Neuronal stem cell (in vitro differentiated cells): ENCODE results near the gene HOXC12.

Source experiments
- DNase-seq: peaks from one replicate; pipeline ENCODE4 v3.0.0-alpha.2; 2013; ENCODE audit warnings: low spot score
- H2AFZ ChIP-seq: one replicate; pipeline ENCODE4 v1.6.1; 2013; ENCODE audit warnings: mild to moderate bottlenecking, low read length, inconsistent platforms
- H2AK5ac ChIP-seq: 2 replicates; pipeline ENCODE4 v1.6.1; 2013; ENCODE audit warnings: low read depth, mild to moderate bottlenecking, inconsistent platforms, low read length, moderate library complexity, mixed read lengths
- H2BK120ac ChIP-seq: 2 replicates; pipeline ENCODE4 v1.6.1; 2013; ENCODE audit warnings: low read depth, mild to moderate bottlenecking, inconsistent platforms, low read length, moderate library complexity, mixed read lengths
- H2BK12ac ChIP-seq: one replicate; pipeline ENCODE4 v1.6.1; 2013; ENCODE audit warnings: low read length, inconsistent platforms
- H2BK15ac ChIP-seq: 2 replicates; pipeline ENCODE4 v1.6.1; 2013; ENCODE audit warnings: mild to moderate bottlenecking, low read length, inconsistent platforms, mixed read lengths
- H2BK5ac ChIP-seq: one replicate; pipeline ENCODE4 v1.6.1; 2013; ENCODE audit warnings: inconsistent platforms, mild to moderate bottlenecking, low read length, moderate library complexity
- H3K14ac ChIP-seq: one replicate; pipeline ENCODE4 v1.6.1; 2013; ENCODE audit warnings: low read length, inconsistent platforms
- H3K18ac ChIP-seq: 2 replicates; pipeline ENCODE4 v1.6.1; 2013; ENCODE audit warnings: low read length, inconsistent platforms
- H3K23ac ChIP-seq: 2 replicates; pipeline ENCODE4 v1.6.1; 2013; ENCODE audit warnings: low read depth, mild to moderate bottlenecking, mixed read lengths, low read length, inconsistent platforms; ENCODE audit not compliant: poor library complexity
- H3K27ac ChIP-seq: replicated peaks from 3 replicates; pipeline ENCODE4 v1.5.1; 2013; ENCODE audit warnings: low read length, inconsistent platforms
- H3K27me3 ChIP-seq, 3 experiments: 2 replicates each; pipeline ENCODE4 v1.6.1; 2013; ENCODE audit warnings: low read length in 3 of 3, mild to moderate bottlenecking in 2 of 3, inconsistent platforms in 1 of 3, low read depth in 1 of 3, mixed read lengths in 1 of 3, moderate library complexity in 1 of 3; ENCODE audit not compliant: control insufficient read depth in 3 of 3, insufficient read depth in 3 of 3
- H3K36me3 ChIP-seq, 2 donors: replicated peaks in 1 of 2; 2 replicates each; pipeline ENCODE4 v1.6.1; 2013; ENCODE audit warnings: low read length in 2 of 2; ENCODE audit not compliant: control insufficient read depth in 2 of 2, insufficient read depth in 2 of 2
- H3K4ac ChIP-seq: 2 replicates; pipeline ENCODE4 v1.6.1; 2013; ENCODE audit warnings: inconsistent platforms, mild to moderate bottlenecking, low read length, moderate library complexity
- H3K4me1 ChIP-seq, 2 donors: 1 replicate in 1 of 2; 2 replicates in 1 of 2; pipeline ENCODE4 v1.6.1; 2013; ENCODE audit warnings: low read length in 2 of 2, low read depth in 1 of 2; ENCODE audit not compliant: control insufficient read depth in 2 of 2, insufficient read depth in 1 of 2
- H3K4me2 ChIP-seq: one replicate; pipeline ENCODE4 v1.6.1; 2013; ENCODE audit warnings: mild to moderate bottlenecking, low read length, inconsistent platforms; ENCODE audit not compliant: insufficient read depth, poor library complexity, severe bottlenecking
- H3K4me3 ChIP-seq, 2 donors: 2 replicates each; pipeline ENCODE4 v1.5.1; 2013; ENCODE audit warnings: low read length in 2 of 2, mild to moderate bottlenecking in 2 of 2, inconsistent platforms in 1 of 2, moderate library complexity in 1 of 2
- H3K79me1 ChIP-seq: one replicate; pipeline ENCODE4 v1.6.1; 2013; ENCODE audit warnings: low read depth, mild to moderate bottlenecking, inconsistent platforms, low read length, moderate library complexity
- H3K9ac ChIP-seq: one replicate; pipeline ENCODE4 v1.6.1; 2013; ENCODE audit warnings: mild to moderate bottlenecking, low read depth, low read length, inconsistent platforms; ENCODE audit not compliant: poor library complexity
- H3K9me3 ChIP-seq, 2 donors: replicated peaks in 1 of 2; 2 replicates each; pipeline versions ENCODE3 to v1.6.1; 2013; ENCODE audit warnings: low read length in 2 of 2, mild to moderate bottlenecking in 2 of 2, inconsistent platforms in 1 of 2, low read depth in 1 of 2, mixed read lengths in 1 of 2, moderate library complexity in 1 of 2; ENCODE audit not compliant: control insufficient read depth in 2 of 2, insufficient read depth in 1 of 2
- H4K8ac ChIP-seq: one replicate; pipeline ENCODE4 v1.6.1; 2013; ENCODE audit warnings: low read depth, mild to moderate bottlenecking, inconsistent platforms, low read length, moderate library complexity
- H4K91ac ChIP-seq: one replicate; pipeline ENCODE4 v1.6.1; 2013; ENCODE audit warnings: low read length, low read depth, mild to moderate bottlenecking, inconsistent platforms; ENCODE audit not compliant: poor library complexity
- WGBS, 2 donors: extraction: QIAGEN DNeasy Blood & Tissue Kit; methylation state at CpG; one replicate each; pipeline ENCODE4 v1.1.7; 2013; ENCODE audit warnings: missing lambda C conversion rate in 2 of 2, mixed read lengths in 1 of 2; ENCODE audit not compliant: insufficient read length in 2 of 2, insufficient replicate concordance in 1 of 2; ENCODE audit errors: extremely low coverage in 2 of 2; 5-methylcytosine and 5-hydroxymethylcytosine counted together

HOXC12 gene

DNA sequence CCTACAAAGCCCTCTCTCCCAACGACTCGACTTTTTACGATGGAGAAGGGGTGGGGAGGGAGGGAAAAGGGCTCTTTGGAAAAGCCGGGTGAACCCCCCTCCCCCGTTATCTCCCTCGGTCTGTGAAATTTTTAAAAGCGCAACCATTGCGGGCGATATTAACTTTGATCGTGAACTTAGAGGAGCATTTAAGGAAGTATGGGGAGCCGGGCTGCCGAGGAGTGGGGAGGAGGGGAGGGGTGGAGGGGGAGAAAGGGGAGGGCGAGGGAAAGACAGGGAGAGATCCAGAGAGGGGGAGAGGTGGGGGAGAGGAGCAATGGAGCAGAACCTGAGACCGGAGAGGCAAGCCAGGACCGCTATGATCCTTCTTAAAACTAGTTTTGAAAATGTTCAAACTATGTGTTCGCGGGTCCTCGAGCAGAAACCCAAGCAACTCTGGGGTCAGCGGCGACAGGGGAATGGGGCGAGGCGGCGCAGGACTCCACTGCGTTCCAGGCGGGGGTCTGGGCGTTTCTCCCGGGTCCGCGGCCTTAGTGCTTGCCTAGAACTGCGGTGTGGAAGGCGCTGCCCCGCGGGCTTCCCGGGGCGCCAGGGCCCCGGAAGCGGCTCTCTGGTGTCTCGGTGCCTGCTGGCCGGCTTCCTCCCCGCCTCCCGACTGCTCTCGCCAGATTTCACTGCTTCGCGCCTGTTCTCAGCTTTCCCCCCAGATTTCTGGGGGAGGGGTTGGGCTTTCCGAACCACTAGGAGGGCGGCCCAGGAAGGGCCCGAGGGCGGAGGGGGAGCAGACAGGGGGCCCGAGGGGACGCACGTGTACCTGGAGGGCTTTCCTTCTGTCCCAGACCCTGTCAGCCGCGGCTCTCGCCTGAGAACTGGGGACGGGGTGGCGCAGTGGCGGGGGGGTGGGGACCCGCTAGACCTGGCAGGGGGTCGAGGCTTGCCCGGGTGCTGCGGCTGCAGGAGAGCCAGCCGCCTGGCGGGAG lies 19.7 kb downstream of the HOXC12 start, which contains the start of gene HOTAIR:
HOTAIR (minus strand) TSS at position 871 of the 980 bp plus-strand sequence.
- Histone ChIP-seq H3K27me3 (peaks cover 63 to 99% (median 99%) of the 10 kb centered on the region in 3 experiments), H2BK120ac (no peak within 1 kb of the TSS), H3K23ac (peak within 1 kb of the TSS; percentile 55), H3K4ac (no peak within 1 kb of the TSS), H4K8ac (no peak within 1 kb of the TSS), H3K4me2 (no peak within 1 kb of the TSS), H3K18ac (peak within 1 kb of the TSS; percentile 16), H2AK5ac (no peak within 1 kb of the TSS), H3K14ac (no peak within 1 kb of the TSS), H3K9me3 (peaks cover 0 to 18% of the 10 kb centered on the region in 2 donors), H3K9ac (no peak within 1 kb of the TSS), H3K4me1 (no peaks in the 10 kb centered on the region), H3K36me3 (no peaks in the 10 kb centered on the region), H2BK15ac (no peak within 1 kb of the TSS), H2AFZ (peak within 1 kb of the TSS; percentile 61), H2BK12ac (no peak within 1 kb of the TSS), H3K4me3 (no peak within 1 kb of the TSS), H3K79me1 (no peaks in the 10 kb centered on the region), H3K27ac (no peak within 1 kb of the TSS), H4K91ac (no peak within 1 kb of the TSS), H2BK5ac (no peak within 1 kb of the TSS)
- DNase-seq = no peak
- WGBS, 2 donors = no CpG with 5 or more reads among the region's 63 CpGs

- H3K4me1 ChIP-seq = no peaks in the 10 kb centered on the region
- H3K36me3 ChIP-seq = no peaks in the 10 kb centered on the region
- no peak overlapping the region for H3K4me2 ChIP-seq
- no peak overlapping the region for H3K9ac ChIP-seq
- no peak overlapping the region for H2BK15ac ChIP-seq
- no peak overlapping the region for H2AK5ac ChIP-seq
- peaks cover 58 to 99% (median 99%) of the 10 kb centered on the region in 3 experiments for H3K27me3 ChIP-seq
- no peak overlapping the region for H3K23ac ChIP-seq
- no peaks in the 10 kb centered on the region for H3K79me1 ChIP-seq
- H3K27ac ChIP-seq = no peak overlapping the region
- WGBS, 2 donors = no CpG with 5 or more reads among the region's 25 CpGs
- no peak overlapping the region for H4K91ac ChIP-seq
- H2AFZ ChIP-seq = peak overlapping the region; percentile 61
- H2BK5ac ChIP-seq = no peak overlapping the region
- H2BK120ac ChIP-seq = no peak overlapping the region
- no peak for DNase-seq
- H3K4ac ChIP-seq = no peak overlapping the region
- peaks cover 0 to 18% of the 10 kb centered on the region in 2 donors for H3K9me3 ChIP-seq
- no peak overlapping the region for H3K14ac ChIP-seq
- no peak overlapping the region for H2BK12ac ChIP-seq
- no peak overlapping the region for H3K4me3 ChIP-seq
- H4K8ac ChIP-seq = no peak overlapping the region
- H3K18ac ChIP-seq = no peak overlapping the region
Measured at GRCh38 chr12:53975064-53975471, 20.4 kb downstream of the HOXC12 start.

DNA sequence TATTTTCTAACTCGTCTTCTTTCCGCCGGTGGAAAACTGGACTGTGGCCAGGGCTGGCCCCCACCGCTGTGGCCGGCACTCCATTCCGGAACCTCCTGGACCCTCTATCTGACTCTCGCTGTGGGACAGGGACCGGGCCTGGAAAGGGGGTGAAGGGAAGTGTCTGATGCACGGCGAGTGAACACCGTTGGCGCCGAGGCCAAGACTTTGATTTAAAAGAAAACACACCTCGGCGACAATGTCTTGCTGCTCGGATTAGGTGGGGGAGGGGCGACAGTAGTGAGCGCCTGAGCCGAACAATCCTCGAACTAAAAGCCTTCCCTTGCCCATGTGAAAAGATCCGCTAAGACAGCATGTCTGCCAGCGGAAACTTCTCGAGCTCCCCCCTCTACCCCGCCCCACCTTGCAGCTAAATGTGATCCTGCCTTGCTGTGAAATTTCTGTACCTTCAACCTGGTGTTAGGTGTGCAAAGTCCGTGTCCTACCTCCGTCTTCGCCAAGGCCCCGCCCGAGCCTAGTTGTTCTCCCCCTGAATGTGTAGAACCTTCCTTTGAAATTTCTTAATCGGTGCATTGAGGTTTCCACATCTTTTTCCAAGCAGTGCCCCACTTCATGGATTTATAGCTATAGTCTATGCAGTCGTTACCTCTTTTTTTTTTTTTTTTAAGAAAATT lies 20.9 kb downstream of the HOXC12 start:
- Histone ChIP-seq H2BK120ac (no peak overlapping the region), H2AFZ (no peak overlapping the region), H3K23ac (peak overlapping the region; percentile 55), H3K4me1 (no peaks in the 10 kb centered on the region), H4K8ac (no peak overlapping the region), H3K4me3 (no peak overlapping the region), H3K36me3 (no peaks in the 10 kb centered on the region), H3K14ac (no peak overlapping the region), H3K27me3 (peaks cover 57 to 99% (median 97%) of the 10 kb centered on the region in 3 experiments), H3K79me1 (no peaks in the 10 kb centered on the region), H4K91ac (no peak overlapping the region), H2BK12ac (no peak overlapping the region), H3K9ac (no peak overlapping the region), H2BK15ac (no peak overlapping the region), H2AK5ac (no peak overlapping the region), H3K4ac (no peak overlapping the region), H3K18ac (peak overlapping the region; percentile 16), H3K27ac (no peak overlapping the region), H3K4me2 (no peak overlapping the region), H3K9me3 (peaks cover 0 to 18% of the 10 kb centered on the region in 2 donors), H2BK5ac (no peak overlapping the region)
- no CpG with 5 or more reads among the region's 31 CpGs for whole genome bisulfite sequencing, 2 donors
- no peak for DNase-seq
